Mammary epithelial cell (primary cell): Measurements from ENCODE around the gene RPP25L.

Experiments
- EZH2 ChIP-seq: IDR thresholded peaks from 2 replicates; pipeline ENCODE4 v1.6.1; 2012; ENCODE audit warnings: low read length, inconsistent platforms, borderline replicate concordance
- TF ChIP-seq, protein P1 (sequence below), 2 donors: IDR thresholded peaks in 1 of 2; conservative IDR thresholded peaks in 1 of 2; 2 replicates each; pipeline ENCODE4 v1.5.1; 2011 to 2012; ENCODE audit warnings: inconsistent platforms in 2 of 2, low read length in 2 of 2, mild to moderate bottlenecking in 2 of 2, control low read depth in 1 of 2, low read depth in 1 of 2; ENCODE audit not compliant: insufficient read depth in 1 of 2; ENCODE audit errors: extremely low read depth in 1 of 2

GRCh38 chr9:34599546-34599945 is 12.4 kb downstream of the RPP25L start:
- TF ChIP-seq, protein P1, sequence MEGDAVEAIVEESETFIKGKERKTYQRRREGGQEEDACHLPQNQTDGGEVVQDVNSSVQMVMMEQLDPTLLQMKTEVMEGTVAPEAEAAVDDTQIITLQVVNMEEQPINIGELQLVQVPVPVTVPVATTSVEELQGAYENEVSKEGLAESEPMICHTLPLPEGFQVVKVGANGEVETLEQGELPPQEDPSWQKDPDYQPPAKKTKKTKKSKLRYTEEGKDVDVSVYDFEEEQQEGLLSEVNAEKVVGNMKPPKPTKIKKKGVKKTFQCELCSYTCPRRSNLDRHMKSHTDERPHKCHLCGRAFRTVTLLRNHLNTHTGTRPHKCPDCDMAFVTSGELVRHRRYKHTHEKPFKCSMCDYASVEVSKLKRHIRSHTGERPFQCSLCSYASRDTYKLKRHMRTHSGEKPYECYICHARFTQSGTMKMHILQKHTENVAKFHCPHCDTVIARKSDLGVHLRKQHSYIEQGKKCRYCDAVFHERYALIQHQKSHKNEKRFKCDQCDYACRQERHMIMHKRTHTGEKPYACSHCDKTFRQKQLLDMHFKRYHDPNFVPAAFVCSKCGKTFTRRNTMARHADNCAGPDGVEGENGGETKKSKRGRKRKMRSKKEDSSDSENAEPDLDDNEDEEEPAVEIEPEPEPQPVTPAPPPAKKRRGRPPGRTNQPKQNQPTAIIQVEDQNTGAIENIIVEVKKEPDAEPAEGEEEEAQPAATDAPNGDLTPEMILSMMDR (conservative IDR thresholded peaks at IDR 0.05 in 1 of 2, IDR thresholded peaks at IDR 0.05 in 1 of 2; ENCODE audit: extremely low read depth in 1 of 2, insufficient read depth in 1 of 2, low read depth in 1 of 2, low read length in 2 of 2) = no peak
- TF ChIP-seq EZH2 = no peak
